Keratinocyte (primary cell): Measurements from ENCODE around the gene SLC6A17. TPM values are rescaled to one million over a fixed set of nuclear protein-coding genes. Genes with fewer than 3 reads are reported as not detected.

Experiments
- DNase-seq: peaks from one replicate; pipeline ENCODE4 v3.0.0-alpha.2; 2011; ENCODE audit warnings: low read depth, missing footprints, low spot score
- FAIRE-seq: peaks from 2 replicates; lab custom pipeline; 2011; peaks lifted over from hg19 to GRCh38; lab: Jason Lieb, UNC
- H2AFZ ChIP-seq: 2 replicates; pipeline ENCODE4 v1.6.0; 2012; ENCODE audit warnings: low read length, control low read depth, inconsistent platforms; ENCODE audit not compliant: control insufficient read depth
- H3K27ac ChIP-seq: 2 replicates; pipeline ENCODE4 v1.5.1; 2011; ENCODE audit warnings: low read length; ENCODE audit not compliant: control insufficient read depth, insufficient read depth
- H3K27me3 ChIP-seq: 3 replicates; pipeline ENCODE4 v1.6.0; 2011; ENCODE audit warnings: low read length; ENCODE audit not compliant: control insufficient read depth, insufficient read depth; ENCODE audit errors: extremely low read depth
- H3K36me3 ChIP-seq, 2 experiments: 2 replicates in 1 of 2; 3 replicates in 1 of 2; pipeline ENCODE4 v1.5.1; 2011; ENCODE audit warnings: low read length in 2 of 2, mild to moderate bottlenecking in 1 of 2; ENCODE audit not compliant: control insufficient read depth in 2 of 2, insufficient read depth in 2 of 2; ENCODE audit errors: extremely low read depth in 1 of 2
- H3K4me1 ChIP-seq: 3 replicates; pipeline ENCODE4 v1.5.1; 2011; ENCODE audit warnings: low read length; ENCODE audit not compliant: control insufficient read depth, insufficient read depth; ENCODE audit errors: extremely low read depth
- H3K4me2 ChIP-seq: 3 replicates; pipeline ENCODE4 v1.6.0; 2011; ENCODE audit warnings: low read depth, low read length; ENCODE audit not compliant: control insufficient read depth, insufficient read depth; ENCODE audit errors: extremely low read depth
- H3K4me3 ChIP-seq, 3 experiments: fragments of 200-600 bp in 1 of 3; sonication (generic) in 1 of 3; 2 replicates in 2 of 3; 3 replicates in 1 of 3; pipeline ENCODE4 v1.5.1; 2011 to 2016; ENCODE audit warnings: low read length in 3 of 3, mild to moderate bottlenecking in 3 of 3, control low read depth in 2 of 3, inconsistent platforms in 1 of 3, low read depth in 1 of 3, mixed read lengths in 1 of 3, mixed run types in 1 of 3, moderate library complexity in 1 of 3; ENCODE audit not compliant: control insufficient read depth in 2 of 3, insufficient read depth in 2 of 3; ENCODE audit errors: extremely low read depth in 1 of 3
- H3K79me2 ChIP-seq: 2 replicates; pipeline ENCODE4 v1.6.0; 2012; ENCODE audit warnings: low read length; ENCODE audit not compliant: control insufficient read depth, insufficient read depth
- H3K9ac ChIP-seq: 3 replicates; pipeline ENCODE4 v1.6.0; 2011; ENCODE audit warnings: low read length; ENCODE audit not compliant: control insufficient read depth, insufficient read depth; ENCODE audit errors: extremely low read depth
- H3K9me1 ChIP-seq: 3 replicates; pipeline ENCODE4 v1.6.0; 2011; ENCODE audit warnings: low read length; ENCODE audit not compliant: control insufficient read depth, insufficient read depth; ENCODE audit errors: extremely low read depth
- H3K9me3 ChIP-seq: 2 replicates; pipeline ENCODE4 v1.5.1; 2012; ENCODE audit warnings: low read depth, low read length; ENCODE audit not compliant: control insufficient read depth
- H4K20me1 ChIP-seq: 3 replicates; pipeline ENCODE4 v1.6.0; 2011; ENCODE audit warnings: low read length; ENCODE audit not compliant: control insufficient read depth, insufficient read depth; ENCODE audit errors: extremely low read depth
- CTCF ChIP-seq, 3 experiments: IDR thresholded peaks in 1 of 3; conservative IDR thresholded peaks in 1 of 3; optimal IDR thresholded peaks in 1 of 3; 2 replicates in 2 of 3; 3 replicates in 1 of 3; pipeline versions ENCODE3 to v1.5.1; 2011; ENCODE audit warnings: low read length in 3 of 3, mild to moderate bottlenecking in 3 of 3, moderate library complexity in 2 of 3, control low read depth in 1 of 3, inconsistent platforms in 1 of 3; ENCODE audit not compliant: insufficient read depth in 2 of 3; ENCODE audit errors: extremely low read depth in 1 of 3
- EZH2 ChIP-seq: IDR thresholded peaks from one replicate; pipeline ENCODE4 v1.6.1; 2012; ENCODE audit warnings: inconsistent platforms, mild to moderate bottlenecking, low read length, moderate library complexity
- dilution Hi-C: fragments of 300-500 bp; cut with MboI; formaldehyde crosslinking; loops from one replicate; pipeline ENCODE4 v1.7.0; 2020; ENCODE audit warnings: low sequenced_read_pairs; ENCODE audit not compliant: extremely low pct_ligation_motif_present
- polyA plus RNA-seq, 5 experiments: library from polyadenylated mRNA; depleted of rRNA in 3 of 5; stranded (reverse) in 3 of 5; stranded (forward) in 1 of 5; unstranded in 1 of 5; fragments of >200 nt; gene quantifications; 1 replicate in 1 of 5; 2 replicates in 3 of 5; 3 replicates in 1 of 5; pipeline versions ENCODE4 v1.2.1 to v1.2.3, GENCODE V29; 2011 to 2012; ENCODE audit warnings: missing spikeins in 2 of 5, low read depth in 1 of 5, low replicate concordance in 1 of 5

SLC6A17 gene
- polyA plus RNA-seq, 1 donor (not counting 4 experiments of a cell fraction or from before 2014, with no cell fraction given), result 0.25 TPM

- dilution Hi-C loops, result no loop called here
- Histone ChIP-seq H3K9me1 (no peaks in the 10 kb centered on the region), H3K79me2 (no peaks in the 10 kb centered on the region), H3K4me1 (peaks cover 11% of the 10 kb centered on the region), H4K20me1 (no peaks in the 10 kb centered on the region), H3K9me3 (no peaks in the 10 kb centered on the region), H3K27me3 (peaks cover 3% of the 10 kb centered on the region), H3K4me2 (no peak overlapping the region), H2AFZ (no peak overlapping the region), H3K9ac (no peak overlapping the region), H3K36me3 (no peaks in the 10 kb centered on the region), H3K27ac (no peak overlapping the region), H3K4me3 (no peak overlapping the region)
- TF ChIP-seq EZH2 (no peak), CTCF (optimal IDR thresholded peaks at IDR 0.05 in 1 of 3, IDR thresholded peaks at IDR 0.05 in 1 of 3, conservative IDR thresholded peaks at IDR 0.05 in 1 of 3; ENCODE audit: extremely low read depth in 1 of 3, insufficient read depth in 2 of 3, low read length in 3 of 3) (no peak)
- DNase-seq, result no peak
- FAIRE-seq, result no peak
These were observed 42.2 kb downstream of the SLC6A17 start for GRCh38 chr1:110192541-110192940.

- H3K9ac ChIP-seq, result no peak overlapping the region
- H4K20me1 ChIP-seq, result no peaks in the 10 kb centered on the region
- peaks cover 3% of the 10 kb centered on the region for H3K27me3 ChIP-seq
- H3K9me1 ChIP-seq, result no peaks in the 10 kb centered on the region
- no peaks in the 10 kb centered on the region for H3K4me1 ChIP-seq
- dilution Hi-C loops, result no loop called here
- H3K4me2 ChIP-seq, result no peak overlapping the region
- FAIRE-seq, result no peak
- H2AFZ ChIP-seq, result no peak overlapping the region
- H3K79me2 ChIP-seq, result no peaks in the 10 kb centered on the region
- no peaks in the 10 kb centered on the region for H3K36me3 ChIP-seq
- no peak overlapping the region for H3K4me3 ChIP-seq
- no peak for DNase-seq
- H3K9me3 ChIP-seq, result no peaks in the 10 kb centered on the region
- no peak overlapping the region for H3K27ac ChIP-seq
- TF ChIP-seq EZH2 (no peak), CTCF (optimal IDR thresholded peaks at IDR 0.05 in 1 of 3, IDR thresholded peaks at IDR 0.05 in 1 of 3, conservative IDR thresholded peaks at IDR 0.05 in 1 of 3; ENCODE audit: extremely low read depth in 1 of 3, insufficient read depth in 2 of 3, low read length in 3 of 3) (no peak)
These were observed 44.9 kb downstream of the SLC6A17 start for GRCh38 chr1:110195196-110195595.
